H9 (cell line): ENCODE data around the gene PRKCB. TPM values are rescaled to one million over a fixed set of nuclear protein-coding genes. Genes with fewer than 3 reads are reported as not detected.

Experiments used
- DNase-seq: peaks from one replicate; pipeline ENCODE4 v3.0.0-alpha.2; 2017
- H2AFZ ChIP-seq: one replicate; pipeline ENCODE4 v1.6.1; 2013; ENCODE audit warnings: mild to moderate bottlenecking, low read length, control low read depth, moderate library complexity
- H2AK5ac ChIP-seq: 2 replicates; pipeline ENCODE4 v1.6.1; 2013; ENCODE audit warnings: low read length, control low read depth, mixed read lengths; ENCODE audit not compliant: insufficient read length
- H2BK120ac ChIP-seq: one replicate; pipeline ENCODE4 v1.6.1; 2013; ENCODE audit warnings: low read depth, mild to moderate bottlenecking, low read length, control low read depth, inconsistent platforms; ENCODE audit not compliant: poor library complexity, severe bottlenecking
- H2BK12ac ChIP-seq: 2 replicates; pipeline ENCODE4 v1.6.1; 2013; ENCODE audit warnings: low read length, control low read depth, mixed read lengths, low read depth; ENCODE audit not compliant: insufficient read length
- H2BK15ac ChIP-seq: 2 replicates; pipeline ENCODE4 v1.6.1; 2013; ENCODE audit warnings: low read depth, low read length, control low read depth
- H2BK20ac ChIP-seq: one replicate; pipeline ENCODE4 v1.6.1; 2013; ENCODE audit warnings: low read depth, mild to moderate bottlenecking, low read length, control low read depth, inconsistent platforms; ENCODE audit not compliant: poor library complexity, severe bottlenecking
- H2BK5ac ChIP-seq: 2 replicates; pipeline ENCODE4 v1.6.1; 2013; ENCODE audit warnings: low read length, control low read depth, mixed read lengths; ENCODE audit not compliant: insufficient read length
- H3K14ac ChIP-seq: 2 replicates; pipeline ENCODE4 v1.6.1; 2013; ENCODE audit warnings: low read length, control low read depth; ENCODE audit not compliant: insufficient read depth
- H3K18ac ChIP-seq: 2 replicates; pipeline ENCODE4 v1.6.1; 2013; ENCODE audit warnings: low read depth, mild to moderate bottlenecking, mixed read lengths, low read length, control low read depth; ENCODE audit not compliant: insufficient read length
- H3K23ac ChIP-seq: 2 replicates; pipeline ENCODE4 v1.6.1; 2013; ENCODE audit warnings: low read length, control low read depth, mixed read lengths, low read depth; ENCODE audit not compliant: insufficient read length
- H3K23me2 ChIP-seq: 2 replicates; pipeline ENCODE4 v1.6.1; 2013; ENCODE audit warnings: low read depth, mild to moderate bottlenecking, mixed read lengths, low read length, control low read depth; ENCODE audit not compliant: insufficient read length, poor library complexity, severe bottlenecking
- H3K27ac ChIP-seq: 2 replicates; pipeline ENCODE4 v1.5.1; 2013; ENCODE audit warnings: low read length, control low read depth, mixed read lengths, low read depth; ENCODE audit not compliant: insufficient read length
- H3K27me3 ChIP-seq: 2 replicates; pipeline ENCODE4 v1.6.1; 2013; ENCODE audit warnings: low read length, control low read depth, inconsistent platforms; ENCODE audit not compliant: insufficient read depth
- H3K4ac ChIP-seq: 2 replicates; pipeline ENCODE4 v1.6.1; 2013; ENCODE audit warnings: low read depth, mild to moderate bottlenecking, control low read depth, inconsistent platforms, low read length, moderate library complexity
- H3K4me1 ChIP-seq: 2 replicates; pipeline ENCODE4 v1.6.1; 2013; ENCODE audit warnings: low read length, control low read depth, inconsistent platforms; ENCODE audit not compliant: insufficient read depth
- H3K4me2 ChIP-seq: 2 replicates; pipeline ENCODE4 v1.6.1; 2013; ENCODE audit warnings: low read length, control low read depth, mixed read lengths; ENCODE audit not compliant: insufficient read length, insufficient read depth
- H3K56ac ChIP-seq: 2 replicates; pipeline ENCODE4 v1.6.1; 2013; ENCODE audit warnings: low read depth, mild to moderate bottlenecking, mixed read lengths, low read length, control low read depth; ENCODE audit not compliant: insufficient read length
- H3K79me1 ChIP-seq: 2 replicates; pipeline ENCODE4 v1.6.1; 2013; ENCODE audit warnings: low read depth, mild to moderate bottlenecking, moderate library complexity, low read length, control low read depth, inconsistent platforms; ENCODE audit not compliant: insufficient read depth, poor library complexity, severe bottlenecking
- H3K79me2 ChIP-seq: 2 replicates; pipeline ENCODE4 v1.6.1; 2013; ENCODE audit warnings: low read length, control low read depth, inconsistent platforms; ENCODE audit not compliant: insufficient read depth
- H3K9ac ChIP-seq: 2 replicates; pipeline ENCODE4 v1.6.1; 2013; ENCODE audit warnings: low read length, control low read depth, mixed read lengths; ENCODE audit not compliant: insufficient read length; ENCODE audit errors: extremely low read depth
- H3K9me3 ChIP-seq: one replicate; pipeline ENCODE4 v1.6.1; 2013; ENCODE audit warnings: low read depth, low read length, inconsistent platforms; ENCODE audit not compliant: control insufficient read depth
- H3T11ph ChIP-seq: one replicate; pipeline ENCODE4 v1.6.1; 2013; ENCODE audit warnings: mild to moderate bottlenecking, low read length, control low read depth, inconsistent platforms
- H4K20me1 ChIP-seq: one replicate; pipeline ENCODE4 v1.6.1; 2013; ENCODE audit not compliant: control insufficient read depth, insufficient read length, insufficient read depth
- H4K5ac ChIP-seq: 2 replicates; pipeline ENCODE4 v1.6.1; 2013; ENCODE audit warnings: low read depth, mild to moderate bottlenecking, mixed read lengths, low read length, control low read depth; ENCODE audit not compliant: insufficient read length
- H4K8ac ChIP-seq: replicated peaks from 2 replicates; pipeline ENCODE4 v1.6.1; 2013; ENCODE audit warnings: low read length, control low read depth, mixed read lengths, low read depth; ENCODE audit not compliant: insufficient read length
- H4K91ac ChIP-seq: 2 replicates; pipeline ENCODE4 v1.6.1; 2013; ENCODE audit warnings: low read depth, mild to moderate bottlenecking, moderate library complexity, mixed read lengths, low read length, control low read depth; ENCODE audit not compliant: insufficient read length
- H3K27ac Mint-ChIP-seq, 3 experiments: 2 replicates in 2 of 3; 3 replicates in 1 of 3; pipeline ENCODE4 v1.8.0; 2020 to 2021; ENCODE audit warnings: mixed read lengths in 3 of 3, mild to moderate bottlenecking in 1 of 3, moderate library complexity in 1 of 3
- H3K27me3 Mint-ChIP-seq: 2 replicates; pipeline ENCODE4 v1.8.0; 2021; ENCODE audit warnings: low read depth, mild to moderate bottlenecking, moderate library complexity, mixed read lengths
- H3K36me3 Mint-ChIP-seq, 3 experiments: 2 replicates in 2 of 3; 3 replicates in 1 of 3; pipeline ENCODE4 v1.8.0; 2020 to 2021; ENCODE audit warnings: low read depth in 3 of 3, mixed read lengths in 3 of 3; ENCODE audit not compliant: insufficient read depth in 1 of 3
- H3K4me1 Mint-ChIP-seq, 2 experiments: 2 replicates each; pipeline ENCODE4 v1.8.0; 2020; ENCODE audit warnings: mixed read lengths in 2 of 2
- H3K4me3 Mint-ChIP-seq, 2 experiments: 2 replicates in 1 of 2; 3 replicates in 1 of 2; pipeline ENCODE4 v1.8.0; 2020 to 2021; ENCODE audit warnings: mild to moderate bottlenecking in 2 of 2, mixed read lengths in 2 of 2, moderate library complexity in 1 of 2
- H3K9me3 Mint-ChIP-seq, 2 experiments: 2 replicates in 1 of 2; 3 replicates in 1 of 2; pipeline ENCODE4 v1.8.0; 2020; ENCODE audit warnings: mild to moderate bottlenecking in 2 of 2, mixed read lengths in 2 of 2, moderate library complexity in 1 of 2
- WGBS: extraction: QIAGEN DNeasy Blood & Tissue Kit; methylation state at CpG from one replicate; pipeline ENCODE4 v1.1.7; 2013; ENCODE audit warnings: missing lambda C conversion rate, low lambda C conversion rate, mixed read lengths; ENCODE audit not compliant: insufficient read length; ENCODE audit errors: extremely low coverage; 5-methylcytosine and 5-hydroxymethylcytosine counted together
- total RNA-seq: library from RNA; stranded (reverse); gene quantifications from 2 replicates; pipeline ENCODE4 v1.2.1, GENCODE V29; 2021
- TF ChIP-seq, protein P1 (sequence below): fragments of 200-600 bp; sonication (generic); conservative IDR thresholded peaks from 3 replicates; pipeline ENCODE4 v1.8.0; 2021; ENCODE audit warnings: antibody characterized with exemption, mild to moderate bottlenecking

Gene PRKCB
- total RNA-seq, 1 experiment from 2014 or later, result 7.0 TPM

DNA sequence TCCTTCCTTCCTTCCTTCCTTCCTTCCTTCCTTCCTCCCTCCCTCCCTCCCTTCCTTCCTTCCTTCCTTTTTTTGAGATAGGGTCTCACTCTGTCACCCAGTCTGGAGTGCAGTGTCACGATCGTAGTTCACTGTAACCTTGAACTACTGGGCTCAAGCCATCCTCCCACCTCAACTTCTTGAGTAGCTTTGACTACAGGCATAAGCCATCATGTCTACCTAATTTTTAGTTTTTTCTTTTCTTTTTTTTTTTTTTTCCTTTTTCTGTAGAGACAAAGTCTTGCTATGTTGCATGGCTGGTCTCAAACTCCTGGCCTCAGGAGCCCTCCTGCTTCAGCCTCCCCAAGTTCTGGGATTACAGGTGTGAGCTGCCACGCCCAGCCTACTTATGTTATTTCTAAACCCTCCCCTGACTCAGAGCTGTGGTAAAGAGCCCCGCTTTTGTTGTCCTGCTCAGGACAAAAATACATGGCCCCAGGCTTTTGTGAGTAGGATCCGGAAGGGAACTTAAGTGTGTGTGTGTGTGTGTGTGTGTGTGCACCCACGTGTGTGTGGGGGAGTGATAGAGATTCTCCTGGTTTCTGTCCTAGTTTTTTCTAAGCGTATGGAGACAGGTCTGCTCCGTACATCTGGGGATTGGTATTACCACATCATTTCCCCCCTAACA, 67.1 kb downstream of the PRKCB start:
- no peak overlapping the region for H2BK5ac ChIP-seq
- H3K79me2 ChIP-seq, result no peaks in the 10 kb centered on the region
- H4K5ac ChIP-seq, result no peak overlapping the region
- no peak for DNase-seq
- no peak overlapping the region for H4K91ac ChIP-seq
- Mint-ChIP-seq H3K27me3 (peaks cover 2% of the 10 kb centered on the region), H3K9me3 (no peaks in the 10 kb centered on the region; a peak in 1 of 5 replicates), H3K4me3 (no peak overlapping the region), H3K36me3 (no peaks in the 10 kb centered on the region), H3K27ac (no peak overlapping the region), H3K4me1 (peaks cover 21 to 31% of the 10 kb centered on the region in 2 experiments)
- H4K8ac ChIP-seq, result no peak overlapping the region
- H3K9ac ChIP-seq, result no peak overlapping the region
- no peak overlapping the region for H3K23ac ChIP-seq
- H3K4me1 ChIP-seq, result peaks cover 4% of the 10 kb centered on the region; the same call in 1 of the 2 replicates
- H3K4ac ChIP-seq, result no peak overlapping the region
- no peak overlapping the region for H2BK20ac ChIP-seq
- no peak overlapping the region for H3K56ac ChIP-seq
- H2BK120ac ChIP-seq, result no peak overlapping the region
- no peak overlapping the region for H2AK5ac ChIP-seq
- H2BK12ac ChIP-seq, result no peak overlapping the region
- no peaks in the 10 kb centered on the region for H3K23me2 ChIP-seq
- H3K4me2 ChIP-seq, result no peak overlapping the region
- H3K14ac ChIP-seq, result no peak overlapping the region
- H3K27me3 ChIP-seq, result no peaks in the 10 kb centered on the region
- TF ChIP-seq, protein P1, sequence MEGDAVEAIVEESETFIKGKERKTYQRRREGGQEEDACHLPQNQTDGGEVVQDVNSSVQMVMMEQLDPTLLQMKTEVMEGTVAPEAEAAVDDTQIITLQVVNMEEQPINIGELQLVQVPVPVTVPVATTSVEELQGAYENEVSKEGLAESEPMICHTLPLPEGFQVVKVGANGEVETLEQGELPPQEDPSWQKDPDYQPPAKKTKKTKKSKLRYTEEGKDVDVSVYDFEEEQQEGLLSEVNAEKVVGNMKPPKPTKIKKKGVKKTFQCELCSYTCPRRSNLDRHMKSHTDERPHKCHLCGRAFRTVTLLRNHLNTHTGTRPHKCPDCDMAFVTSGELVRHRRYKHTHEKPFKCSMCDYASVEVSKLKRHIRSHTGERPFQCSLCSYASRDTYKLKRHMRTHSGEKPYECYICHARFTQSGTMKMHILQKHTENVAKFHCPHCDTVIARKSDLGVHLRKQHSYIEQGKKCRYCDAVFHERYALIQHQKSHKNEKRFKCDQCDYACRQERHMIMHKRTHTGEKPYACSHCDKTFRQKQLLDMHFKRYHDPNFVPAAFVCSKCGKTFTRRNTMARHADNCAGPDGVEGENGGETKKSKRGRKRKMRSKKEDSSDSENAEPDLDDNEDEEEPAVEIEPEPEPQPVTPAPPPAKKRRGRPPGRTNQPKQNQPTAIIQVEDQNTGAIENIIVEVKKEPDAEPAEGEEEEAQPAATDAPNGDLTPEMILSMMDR, result no peak
- H2AFZ ChIP-seq, result no peak overlapping the region
- H3K18ac ChIP-seq, result no peak overlapping the region
- no peak overlapping the region for H2BK15ac ChIP-seq
- no peaks in the 10 kb centered on the region for H3K79me1 ChIP-seq
- no CpG with 5 or more reads among the region's 8 CpGs for WGBS
- no peak overlapping the region for H3K27ac ChIP-seq
- H3K9me3 ChIP-seq, result no peaks in the 10 kb centered on the region
- H3T11ph ChIP-seq, result no peak overlapping the region
- no peaks in the 10 kb centered on the region for H4K20me1 ChIP-seq
